HCT116 (cell line): ENCODE results near the gene NAPB. TPM values are rescaled to one million over a fixed set of nuclear protein-coding genes. Genes with fewer than 3 reads are reported as not detected.
"Not testable (repeated sequence)": the region's sequence is repeated elsewhere in the genome, so short reads cannot be mapped to it uniquely, and the experiment has no call there.

Source experiments
- ATAC-seq: fragments of 200-7000 bp; cut with Tn5 transposase; 2 replicates; pipeline ENCODE4 v1.9.1; 2020; ENCODE audit warnings: mild to moderate bottlenecking, moderate library complexity
- BruUV-seq: library from RNA; stranded (reverse); fragments of 400-500 nt; replicated peaks from 2 replicates; lab custom pipeline; 2021; lab: Mats Ljungman, UMichigan
- CTCF ChIA-PET: fragments of 300-600 bp; sonication (Branson Sonifier 250); formaldehyde crosslinking; loops from one replicate; lab custom pipeline; 2021; ENCODE audit warnings: antibody characterized with exemption; lab: Charles Lee
- POLR2A ChIA-PET: fragments of 300-600, 350-600 bp; sonication (Branson Sonifier 250); formaldehyde crosslinking; loops from one replicate; lab custom pipeline; 2021; ENCODE audit warnings: antibody characterized with exemption; lab: Charles Lee
- RAD21 ChIA-PET, 2 experiments: fragments of 300-600 bp; sonication (Branson Sonifier 250); formaldehyde crosslinking; loops; one replicate each; lab custom pipeline; 2023; ENCODE audit warnings: low total read pairs in 2 of 2; ENCODE audit not compliant: uncharacterized antibody in 2 of 2, unreplicated experiment in 2 of 2, low non-redundant PET in 1 of 2; lab: Charles Lee
- DNase-seq: peaks from one replicate; pipeline ENCODE4 v3.0.0-alpha.2; 2010; ENCODE audit warnings: low read depth, low spot score
- H2AFZ ChIP-seq: fragments of 200-600 bp; shearing (Covaris generic), sonication (generic); 2 replicates; pipeline ENCODE4 v1.6.1; 2017; ENCODE audit warnings: low read depth, mixed run types, mixed read lengths, antibody characterized with exemption, low read length; ENCODE audit not compliant: poor library complexity, severe bottlenecking
- H3K27ac ChIP-seq: 2 replicates; pipeline ENCODE4 v1.5.1; 2012; ENCODE audit warnings: low read depth, low read length
- H3K27me3 ChIP-seq: fragments of 200-600 bp; sonication (generic); 2 replicates; pipeline ENCODE4 v1.6.1; 2016; ENCODE audit warnings: mixed run types, low read length, mixed read lengths; ENCODE audit not compliant: insufficient read depth
- H3K36me3 ChIP-seq, 2 experiments: fragments of 200-500 bp in 1 of 2; fragments of 200-600 bp in 1 of 2; sonication (Bioruptor generic) in 1 of 2; sonication (generic) in 1 of 2; 2 replicates each; pipeline versions ENCODE4 v1.5.1 to v1.6.1; 2014 to 2016; ENCODE audit warnings: low read length in 2 of 2, inconsistent platforms in 1 of 2, mixed read lengths in 1 of 2, mixed run types in 1 of 2; ENCODE audit not compliant: insufficient read depth in 2 of 2, control insufficient read depth in 1 of 2
- H3K4me1 ChIP-seq, 2 experiments: fragments of 200-600 bp in 1 of 2; sonication (generic) in 1 of 2; 2 replicates each; pipeline versions ENCODE4 v1.5.1 to v1.6.1; 2012 to 2017; ENCODE audit warnings: low read length in 2 of 2, inconsistent platforms in 1 of 2, mild to moderate bottlenecking in 1 of 2, mixed read lengths in 1 of 2, mixed run types in 1 of 2, moderate library complexity in 1 of 2; ENCODE audit not compliant: insufficient read depth in 2 of 2, control insufficient read depth in 1 of 2
- H3K4me2 ChIP-seq: fragments of 200-600 bp; sonication (generic); 2 replicates; pipeline ENCODE4 v1.6.1; 2017; ENCODE audit warnings: mixed run types, low read length, mixed read lengths
- H3K4me3 ChIP-seq, 2 experiments: fragments of 200-600 bp in 1 of 2; sonication (generic) in 1 of 2; replicated peaks in 1 of 2; 2 replicates each; pipeline ENCODE4 v1.5.1; 2011 to 2016; ENCODE audit warnings: low read length in 2 of 2, control low read depth in 1 of 2, low read depth in 1 of 2, mild to moderate bottlenecking in 1 of 2, mixed read lengths in 1 of 2, mixed run types in 1 of 2
- H3K79me2 ChIP-seq: fragments of 200-600 bp; sonication (generic); 2 replicates; pipeline ENCODE4 v1.6.1; 2017; ENCODE audit warnings: mild to moderate bottlenecking, mixed run types, low read length, moderate library complexity, mixed read lengths; ENCODE audit not compliant: insufficient read depth
- H3K9ac ChIP-seq: fragments of 200-600 bp; sonication (generic); 2 replicates; pipeline ENCODE4 v1.6.1; 2016; ENCODE audit warnings: low read length, mixed read lengths
- H3K9me2 ChIP-seq: fragments of 200-600 bp; sonication (generic), shearing (Covaris generic); 2 replicates; pipeline ENCODE4 v1.6.1; 2017; ENCODE audit warnings: mixed run types, mild to moderate bottlenecking, moderate library complexity; ENCODE audit not compliant: insufficient read depth
- H3K9me3 ChIP-seq, 2 experiments: fragments of 200-500 bp in 1 of 2; fragments of 200-600 bp in 1 of 2; sonication (Bioruptor generic) in 1 of 2; sonication (generic) in 1 of 2; 2 replicates each; pipeline ENCODE4 v1.6.1; 2014 to 2017; ENCODE audit warnings: low read length in 2 of 2, mixed read lengths in 2 of 2, inconsistent platforms in 1 of 2, low read depth in 1 of 2, mild to moderate bottlenecking in 1 of 2, mixed run types in 1 of 2, moderate library complexity in 1 of 2; ENCODE audit not compliant: control insufficient read depth in 1 of 2, insufficient read depth in 1 of 2
- H4K20me1 ChIP-seq: fragments of 200-600 bp; sonication (generic), shearing (Covaris generic); 2 replicates; pipeline ENCODE4 v1.6.1; 2017; ENCODE audit warnings: mixed run types, mild to moderate bottlenecking, moderate library complexity; ENCODE audit not compliant: insufficient read depth
- CTCF ChIP-seq, 3 experiments: fragments of 200-600 bp in 1 of 3; sonication (generic) in 1 of 3; IDR thresholded peaks in 2 of 3; conservative IDR thresholded peaks in 1 of 3; 2 replicates each; pipeline ENCODE4 v1.5.1; 2012 to 2017; ENCODE audit warnings: low read depth in 2 of 3, low read length in 2 of 3, antibody characterized with exemption in 1 of 3, borderline replicate concordance in 1 of 3, control low read depth in 1 of 3, mild to moderate bottlenecking in 1 of 3, mixed read lengths in 1 of 3, mixed run types in 1 of 3, moderate library complexity in 1 of 3; ENCODE audit not compliant: insufficient read depth in 1 of 3
- POLR2AphosphoS5 ChIP-seq: IDR thresholded peaks from 2 replicates; pipeline ENCODE4 v1.6.1; 2011; ENCODE audit warnings: mild to moderate bottlenecking, low read depth, low read length, moderate library complexity
- SIN3A ChIP-seq: IDR thresholded peaks from 2 replicates; pipeline ENCODE4 v1.6.1; 2012; ENCODE audit warnings: low read depth
- YY1 ChIP-seq: IDR thresholded peaks from 2 replicates; pipeline ENCODE4 v1.6.1; 2011; ENCODE audit warnings: low read length, low read depth, moderate library complexity, mild to moderate bottlenecking; ENCODE audit not compliant: insufficient replicate concordance; ENCODE audit errors: extremely low read depth
- intact Hi-C: fragments of 100-400 bp; cut with micrococcal nuclease; formaldehyde crosslinking; loops from 2 replicates; pipeline ENCODE4 v1.10.0; 2022
- total RNA-seq: library from RNA; stranded (reverse); gene quantifications from one replicate; pipeline ENCODE4 v1.2.1, GENCODE V29; 2021; ENCODE audit not compliant: unreplicated experiment
- TF ChIP-seq, protein P1 (sequence below): IDR thresholded peaks from 2 replicates; pipeline ENCODE4 v1.6.1; 2012

Gene NAPB
- total RNA-seq, 1 experiment from 2014 or later: 7.9 TPM

GRCh38 chr20:23349338-23350195, 71.7 kb downstream of the NAPB start (continued):
- no peak for TF ChIP-seq YY1
- no peak for TF ChIP-seq POLR2AphosphoS5
- no peak for TF ChIP-seq SIN3A

DNA sequence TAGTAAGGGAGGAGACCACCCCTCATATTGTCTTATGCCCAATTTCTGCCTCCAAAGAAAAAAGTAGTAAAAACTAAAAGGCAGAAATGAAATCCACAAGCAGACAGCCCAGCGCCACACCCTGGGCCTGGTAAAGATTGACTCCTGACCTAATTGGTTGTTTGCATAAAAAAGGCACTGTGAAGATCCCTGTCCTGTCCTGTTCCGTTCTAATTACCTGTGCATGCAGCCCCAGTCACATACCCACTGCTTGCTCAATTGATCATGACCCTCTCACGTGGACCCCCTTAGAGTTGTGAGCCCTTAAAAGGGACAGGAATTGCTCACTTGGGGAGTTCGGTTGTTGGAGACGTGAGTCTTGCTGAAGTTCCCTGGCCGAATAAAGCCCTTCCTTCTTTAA, 72.8 kb downstream of the NAPB start:
- ATAC-seq, POLR2A ChIA-PET, H3K27me3 ChIP-seq, intact Hi-C loops, DNase-seq, H3K9ac ChIP-seq, H3K4me2 ChIP-seq, H3K36me3 ChIP-seq, H3K4me3 ChIP-seq, H3K9me3 ChIP-seq, BruUV-seq, RAD21 ChIA-PET, H4K20me1 ChIP-seq, H3K27ac ChIP-seq, H3K9me2 ChIP-seq, H2AFZ ChIP-seq: not testable (repeated sequence)
- H3K4me1 ChIP-seq: peaks cover 15 to 24% of the 10 kb centered on the region in 2 experiments
- H3K79me2 ChIP-seq: peaks cover 30% of the 10 kb centered on the region
- CTCF ChIA-PET: interaction anchor here (3.0 kb wide), 1 partner anchor 9 kb away, joined by 25 read pairs; no protein-coding TSS in a partner anchor

DNA sequence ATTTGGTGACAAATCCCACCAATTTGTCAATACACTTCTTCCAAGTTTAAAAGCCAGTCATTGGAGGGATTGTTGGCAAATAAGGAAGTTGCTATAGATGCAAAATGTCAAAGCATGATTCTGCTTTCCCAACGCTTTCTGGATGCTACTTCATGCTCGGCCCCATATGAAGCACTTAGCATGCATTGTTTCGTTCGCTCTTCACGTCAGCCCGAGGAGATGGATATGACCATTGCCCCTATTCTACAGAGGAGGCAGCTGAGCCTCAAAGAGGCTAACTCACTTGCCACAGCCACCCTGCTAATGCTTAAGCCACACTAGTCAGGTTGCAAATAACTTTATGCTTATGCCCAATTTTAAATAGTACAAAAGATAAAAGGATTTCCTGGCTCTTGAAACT, 73.5 kb downstream of the NAPB start:
- Histone ChIP-seq H3K4me2 (no peak overlapping the region), H3K4me3 (no peak overlapping the region), H3K9me3 (no peaks in the 10 kb centered on the region), H3K9me2 (no peaks in the 10 kb centered on the region), H2AFZ (no peak overlapping the region), H3K27ac (no peak overlapping the region), H4K20me1 (peaks cover 4% of the 10 kb centered on the region; the same call in 1 of the 2 replicates), H3K27me3 (0 out of 2 replicates have a peak, but pooled peaks cover 3% of the 10 kb centered on the region), H3K4me1 (peaks cover 15 to 24% of the 10 kb centered on the region in 2 experiments), H3K36me3 (no peaks in the 10 kb centered on the region), H3K79me2 (peaks cover 23% of the 10 kb centered on the region), H3K9ac (no peak overlapping the region)
- ATAC-seq (no peak), DNase-seq (no peak)
- intact Hi-C loops: no loop called here
- ChIA-PET POLR2A (no interaction called here), RAD21 (no interaction called here), CTCF (no interaction called here)
- BruUV-seq: no TSS peak
- TF ChIP-seq, protein P1, sequence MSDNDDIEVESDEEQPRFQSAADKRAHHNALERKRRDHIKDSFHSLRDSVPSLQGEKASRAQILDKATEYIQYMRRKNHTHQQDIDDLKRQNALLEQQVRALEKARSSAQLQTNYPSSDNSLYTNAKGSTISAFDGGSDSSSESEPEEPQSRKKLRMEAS: no peak
- TF ChIP-seq CTCF (IDR thresholded peaks at IDR 0.05 in 2 of 3, conservative IDR thresholded peaks at IDR 0.05 in 1 of 3; ENCODE audit: borderline replicate concordance in 1 of 3, insufficient read depth in 1 of 3, low read depth in 2 of 3, low read length in 2 of 3): no peak
